ENCODE data around the gene C20orf204.

Gene C20orf204

DNA sequence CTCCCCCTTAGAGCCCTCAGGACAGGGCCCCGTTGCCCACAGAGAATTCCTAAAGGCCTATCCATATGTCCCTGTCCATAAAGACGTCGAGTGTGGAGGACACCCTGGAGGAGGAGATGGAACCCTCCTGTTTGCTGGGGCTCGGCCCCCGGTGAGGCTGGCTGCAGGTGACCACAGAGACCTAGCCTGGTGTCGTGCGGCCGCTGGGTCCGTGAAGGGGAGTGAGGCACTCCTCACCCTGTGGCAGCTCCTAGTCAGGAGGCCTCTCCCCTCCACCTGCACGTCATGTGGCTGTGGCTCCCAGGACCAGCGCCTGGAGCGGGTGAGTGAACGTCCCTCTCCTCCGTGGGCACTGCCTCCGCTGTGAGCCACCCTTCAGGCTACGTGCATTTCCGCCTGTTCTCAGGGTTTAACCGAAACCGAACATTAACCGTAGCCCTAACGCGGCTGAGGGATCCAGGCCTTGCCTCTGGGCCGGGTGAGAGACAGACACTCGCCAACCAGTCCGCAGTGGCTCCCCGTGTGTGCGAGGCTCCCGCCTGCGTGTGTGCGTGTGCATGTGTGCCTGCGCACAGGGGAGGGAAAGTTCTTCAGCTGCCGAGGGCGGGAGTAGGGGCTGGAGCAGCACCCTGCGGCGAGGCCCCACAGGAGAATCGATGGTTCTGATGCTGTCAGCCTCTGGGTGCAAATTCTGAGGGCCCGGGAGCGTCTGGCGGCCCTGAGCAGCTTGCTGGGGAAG lies 21.1 kb downstream of the C20orf204 start:
- DNase-seq = no peak

DNA sequence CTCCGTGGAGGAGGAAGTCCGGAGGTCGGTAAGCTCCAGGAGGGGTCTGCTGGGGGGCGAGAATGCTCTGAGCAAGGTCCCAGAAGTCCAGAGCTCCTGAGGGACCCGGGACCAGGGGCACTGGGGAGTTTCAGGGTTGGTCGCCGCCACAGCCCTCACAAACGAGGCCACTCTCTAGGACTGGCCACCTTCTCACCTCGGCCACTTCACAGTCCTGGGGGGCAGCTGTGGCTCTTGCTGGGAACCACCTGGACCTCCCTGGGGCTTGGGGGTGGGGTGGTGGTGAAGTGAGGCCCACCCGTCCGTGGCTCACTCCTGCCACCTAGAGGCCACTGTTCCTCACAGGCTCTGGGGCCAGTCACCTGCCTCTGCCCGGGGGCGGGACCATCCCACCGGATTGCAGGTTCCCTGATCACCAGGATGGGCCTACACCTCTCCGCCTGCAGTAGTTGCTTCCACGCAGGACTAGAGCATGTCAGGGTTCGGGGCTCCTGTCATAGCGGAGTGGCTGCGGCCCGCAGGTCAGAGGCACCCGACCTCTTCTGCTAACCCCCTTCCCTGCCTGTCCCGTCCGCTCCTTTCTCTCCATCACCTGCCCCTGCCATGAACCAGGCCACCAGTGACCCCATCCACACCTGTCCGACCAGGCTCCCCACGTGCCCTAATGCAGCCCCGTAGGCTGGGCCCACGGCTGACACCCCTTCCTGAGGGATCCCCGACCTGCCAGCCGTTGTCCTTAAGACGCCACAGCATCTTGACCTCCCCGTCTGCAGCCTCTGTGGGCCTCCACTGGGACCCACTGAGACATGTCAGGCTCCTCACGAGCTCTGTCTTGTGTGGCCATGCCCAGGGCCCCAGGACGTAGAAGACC lies 21.9 kb downstream of the C20orf204 start:
- no peak for DNase-seq

DNA sequence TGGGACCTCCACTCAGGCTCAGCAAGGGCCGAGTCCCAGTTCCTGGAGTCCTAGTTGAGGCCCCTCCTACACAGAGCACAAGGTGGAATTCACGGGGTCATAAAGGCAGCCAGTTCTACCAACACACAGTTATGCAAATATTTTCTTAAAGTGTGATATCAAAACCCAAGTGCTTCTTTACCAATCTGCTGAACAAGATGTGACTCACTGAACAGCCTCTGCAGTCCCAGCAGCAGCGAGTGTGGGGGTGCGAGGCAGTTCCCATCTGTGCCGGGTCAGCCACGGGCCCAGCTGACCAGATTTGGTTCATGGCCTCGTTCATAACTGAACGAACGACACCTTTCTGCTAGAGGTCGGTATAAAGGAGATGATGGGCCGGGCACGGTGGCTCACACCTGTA lies 22.6 kb downstream of the C20orf204 start:
- DNase-seq = no peak

DNA sequence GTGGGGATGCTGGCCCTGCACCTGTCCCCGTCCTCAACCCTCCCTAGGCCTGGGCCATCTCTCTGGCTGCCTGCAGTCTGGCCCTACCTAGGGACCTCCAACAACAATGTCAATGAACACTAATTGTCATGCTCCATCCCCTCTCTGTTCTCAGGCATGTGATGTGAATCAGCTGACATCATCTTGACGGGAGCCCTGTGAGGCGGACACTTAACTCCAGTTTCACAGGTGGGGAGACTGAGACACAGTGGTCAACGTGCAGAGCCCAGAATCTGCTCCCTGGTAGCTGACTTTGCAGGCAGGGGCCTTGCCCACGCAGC lies 26.3 kb downstream of the C20orf204 start:
- no peak for DNase-seq

DNA sequence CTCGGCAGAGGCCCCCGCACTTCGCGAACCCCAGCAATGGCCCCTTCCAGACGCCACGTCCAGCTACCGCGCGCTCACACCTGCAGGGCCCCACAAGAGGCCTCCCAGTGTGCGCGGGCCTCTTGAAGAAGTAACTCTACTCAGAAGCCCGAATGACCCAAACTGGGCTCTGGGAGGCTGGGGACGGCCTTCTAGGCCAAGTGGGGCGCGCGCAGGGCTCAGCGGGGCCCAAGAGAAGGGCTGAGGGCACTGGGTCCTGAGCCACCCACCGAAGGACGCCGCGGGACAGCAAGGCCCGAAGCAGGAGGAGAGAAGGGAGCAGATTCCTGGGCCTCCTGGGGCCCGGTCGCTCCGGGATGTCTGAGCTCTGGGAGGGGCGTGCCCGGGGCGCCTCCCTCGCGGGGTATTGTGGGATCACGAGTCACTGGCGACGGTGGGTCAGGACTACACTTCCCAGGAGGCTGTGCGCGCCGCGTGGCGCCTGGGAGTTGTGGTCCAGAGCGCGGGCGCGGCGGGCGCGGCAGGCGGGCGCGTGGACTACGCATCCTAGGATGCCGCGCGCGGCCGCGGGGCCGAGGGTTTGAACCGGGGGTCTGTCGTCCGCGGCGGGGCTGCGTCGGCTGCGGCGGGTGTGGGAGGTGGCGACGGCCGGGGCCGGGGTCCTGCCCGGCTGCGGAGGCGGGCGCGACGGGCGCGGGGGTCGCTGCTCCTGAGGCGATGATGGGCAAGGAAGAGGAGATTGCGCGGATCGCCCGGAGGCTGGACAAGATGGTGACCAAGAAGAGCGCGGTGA lies 26.8 kb downstream of the C20orf204 start, which contains the start of gene TCEA2:
TSS of gene TCEA2 (plus strand) at position 603 of the 793 bp plus-strand sequence. CDS start at position 718, 115 bp downstream.
- DNase-seq = peak; percentile 80

DNA sequence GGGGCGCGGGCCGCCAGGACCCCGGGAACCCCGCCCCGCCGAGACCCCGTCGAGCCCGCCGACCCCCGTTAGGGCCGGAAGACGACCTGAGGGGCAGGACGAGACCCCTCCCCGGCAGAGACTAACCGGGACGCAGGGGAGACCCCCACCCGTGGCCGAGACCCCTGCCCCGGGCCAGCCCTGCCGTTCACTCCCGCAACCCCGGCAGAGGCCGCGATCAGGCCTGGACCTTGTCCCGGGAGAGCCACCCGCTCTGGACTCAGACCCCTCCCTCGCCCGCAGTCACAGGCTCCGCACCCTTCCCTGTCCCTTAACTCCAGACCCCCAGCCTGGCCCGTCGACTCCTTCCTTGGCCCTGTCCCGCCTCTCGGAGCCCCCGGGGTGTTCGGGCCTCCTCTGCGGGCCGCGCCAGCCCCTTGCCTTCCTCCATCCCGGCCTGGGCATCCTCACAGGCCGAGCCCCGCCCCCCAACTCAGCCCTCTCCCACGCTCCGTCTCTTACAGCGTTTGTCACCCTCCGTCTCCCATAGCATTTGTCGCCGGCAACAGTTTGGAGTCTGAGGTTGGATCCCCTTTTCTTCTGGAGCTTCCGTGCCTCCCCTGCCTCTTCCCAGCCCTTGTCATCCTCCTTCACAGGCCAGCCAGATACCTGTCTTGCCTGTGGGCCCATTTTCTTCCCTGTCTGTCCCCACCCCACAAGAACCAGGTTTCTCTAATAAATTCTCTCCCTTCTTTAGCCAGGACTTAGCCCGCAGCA lies 27.6 kb downstream of the C20orf204 start:
- DNase-seq = no peak

DNA sequence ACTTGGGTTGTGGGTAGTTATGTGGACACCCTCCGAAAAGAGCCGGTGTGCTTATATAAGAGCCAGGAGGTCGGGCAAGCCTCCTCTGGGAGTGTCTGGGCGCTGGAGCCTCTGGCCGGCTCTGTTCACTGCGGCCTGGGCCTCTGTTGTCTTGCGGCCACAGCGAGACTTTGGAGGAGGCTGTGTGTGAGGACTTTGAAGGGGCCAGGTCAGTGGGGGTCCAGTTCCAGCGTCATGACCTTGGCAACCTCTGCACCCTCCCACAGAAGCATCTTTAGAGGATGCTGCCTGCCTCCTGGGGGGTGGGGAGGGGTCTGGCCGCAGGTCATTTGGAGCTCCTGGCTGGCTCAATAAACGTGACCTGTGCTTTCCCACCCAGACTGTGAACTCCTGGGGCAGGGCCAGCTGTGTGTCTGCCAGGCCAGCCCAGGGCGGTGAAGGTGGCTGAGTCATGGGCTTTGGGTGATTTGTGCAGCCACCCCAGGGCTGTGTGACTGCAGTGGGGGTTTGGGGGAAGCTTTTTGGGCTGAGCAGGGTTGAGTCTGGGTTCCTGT lies 28.2 kb downstream of the C20orf204 start:
- DNase-seq = peak; percentile 24

DNA sequence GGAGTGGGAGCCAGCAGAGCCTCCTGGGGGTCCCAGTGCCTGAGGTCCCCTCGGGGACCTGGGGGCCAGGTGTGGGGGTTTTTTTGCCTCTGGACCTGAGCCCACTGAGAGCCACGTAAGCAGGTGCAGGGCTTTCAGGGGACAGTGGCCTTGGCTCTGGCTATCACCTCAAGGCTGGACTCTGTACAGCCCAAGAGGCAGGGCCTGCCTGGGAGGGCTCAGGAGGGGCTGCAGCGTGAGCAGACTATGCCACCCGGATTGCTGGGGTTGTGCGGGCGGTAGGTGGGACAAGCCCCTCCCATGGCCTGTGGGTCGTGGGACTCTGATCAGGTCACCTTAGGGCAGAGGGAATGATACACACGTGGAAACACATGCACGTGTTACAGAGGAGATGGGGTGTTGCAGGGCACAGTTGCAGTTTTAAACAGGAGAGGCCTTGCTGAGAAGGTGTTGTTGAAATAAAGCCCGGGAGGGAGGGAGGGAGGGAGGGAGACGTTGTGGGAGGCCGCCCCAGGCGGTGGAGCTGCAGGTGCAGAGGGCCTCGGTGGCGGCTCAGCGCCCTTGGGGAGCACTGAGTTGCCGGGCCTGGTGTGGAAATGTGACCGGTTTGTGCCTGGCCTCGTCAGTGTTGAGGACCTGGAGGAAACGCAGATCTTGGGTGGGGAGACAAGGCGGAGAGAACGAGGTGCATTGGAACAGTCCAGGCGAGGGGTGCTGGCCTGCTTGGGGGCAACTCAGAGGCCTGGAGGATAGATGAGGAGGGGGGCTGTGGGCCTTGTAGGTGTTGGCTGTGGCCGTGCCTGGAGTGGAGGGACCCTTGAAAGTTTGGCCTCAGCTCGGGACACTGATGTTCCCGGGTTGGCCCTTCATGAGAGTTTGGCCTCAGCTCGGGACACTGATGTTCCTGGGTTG lies 29.3 kb downstream of the C20orf204 start:
- DNase-seq = no peak

DNA sequence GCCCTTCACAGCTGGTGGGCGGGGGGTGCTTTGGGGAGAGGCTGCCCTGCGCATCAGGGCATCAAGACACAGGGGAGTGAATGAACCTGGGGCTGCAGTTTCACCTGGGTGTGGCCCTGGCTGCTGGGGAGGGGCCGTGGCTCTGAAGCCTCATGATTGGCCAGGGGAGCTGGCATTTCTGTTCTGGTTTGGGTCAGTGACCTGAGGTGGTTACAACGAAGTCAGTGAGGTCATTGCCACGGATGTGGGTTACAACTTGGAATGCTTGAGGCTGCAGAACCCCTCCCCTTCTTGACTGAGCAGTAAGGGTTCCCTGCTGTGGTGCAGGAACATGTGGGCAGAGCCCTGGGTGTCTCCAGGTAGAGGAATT lies 30.0 kb downstream of the C20orf204 start:
- DNase-seq = peak; percentile 13

DNA sequence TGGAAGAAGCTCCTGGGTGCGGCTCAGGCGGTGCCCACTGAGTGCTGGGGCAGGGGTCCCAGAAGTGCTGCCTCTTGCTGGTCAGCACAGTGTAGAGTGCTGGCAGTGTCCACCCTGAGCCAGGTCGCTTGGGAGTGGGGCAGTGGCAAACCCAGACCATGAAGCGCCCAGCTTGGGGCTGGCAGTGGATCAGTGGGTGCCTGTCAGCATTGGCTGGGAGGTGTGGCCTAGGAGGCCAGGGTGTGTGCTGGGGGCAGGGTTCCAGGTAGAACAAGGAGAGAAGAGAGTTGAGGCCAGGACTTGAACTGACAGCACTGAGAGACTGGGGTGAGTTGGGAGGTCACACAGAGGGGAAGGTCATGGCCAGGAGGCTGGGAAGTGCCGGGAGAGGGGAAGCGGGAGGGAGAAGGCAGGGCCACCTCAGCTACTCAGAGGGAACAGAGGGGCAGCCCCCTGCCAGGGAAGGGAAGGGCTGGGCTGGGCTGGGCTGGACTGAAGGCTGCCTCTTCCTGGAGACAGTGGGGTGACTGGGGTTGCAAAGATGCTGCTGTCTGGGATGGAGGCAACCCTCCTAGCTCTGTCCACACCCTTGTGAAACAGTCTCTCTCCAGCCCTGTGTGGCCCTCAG lies 31.1 kb downstream of the C20orf204 start:
- no peak for DNase-seq

DNA sequence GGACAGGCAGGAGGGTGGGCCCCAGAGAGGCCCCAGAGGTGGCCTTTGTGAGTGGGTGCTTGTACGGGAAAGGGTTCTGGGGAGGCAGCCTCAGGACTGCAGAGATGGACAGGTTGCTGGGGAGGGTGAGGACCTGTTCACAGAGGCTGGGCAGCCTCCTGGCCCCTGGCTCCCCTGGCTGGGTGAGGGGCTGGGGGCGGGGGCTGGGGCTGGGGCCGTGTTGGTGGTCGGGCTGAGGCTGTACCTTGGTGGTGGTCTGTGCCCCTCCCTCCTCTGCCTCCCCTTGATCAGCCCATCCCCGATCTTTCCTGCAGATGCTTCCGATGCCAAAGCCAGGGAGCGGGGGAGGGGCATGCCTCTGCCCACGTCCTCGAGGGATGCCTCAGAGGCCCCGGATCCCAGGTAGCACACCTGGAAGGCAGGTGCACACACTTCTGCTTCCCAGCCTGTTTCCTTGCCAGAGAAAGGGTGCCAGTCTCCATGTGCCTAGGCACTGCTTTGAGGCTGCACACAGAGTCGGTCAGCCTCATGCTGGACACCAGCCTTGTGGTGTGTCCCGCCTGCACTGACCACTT lies 31.8 kb downstream of the C20orf204 start:
- no peak for DNase-seq

DNA sequence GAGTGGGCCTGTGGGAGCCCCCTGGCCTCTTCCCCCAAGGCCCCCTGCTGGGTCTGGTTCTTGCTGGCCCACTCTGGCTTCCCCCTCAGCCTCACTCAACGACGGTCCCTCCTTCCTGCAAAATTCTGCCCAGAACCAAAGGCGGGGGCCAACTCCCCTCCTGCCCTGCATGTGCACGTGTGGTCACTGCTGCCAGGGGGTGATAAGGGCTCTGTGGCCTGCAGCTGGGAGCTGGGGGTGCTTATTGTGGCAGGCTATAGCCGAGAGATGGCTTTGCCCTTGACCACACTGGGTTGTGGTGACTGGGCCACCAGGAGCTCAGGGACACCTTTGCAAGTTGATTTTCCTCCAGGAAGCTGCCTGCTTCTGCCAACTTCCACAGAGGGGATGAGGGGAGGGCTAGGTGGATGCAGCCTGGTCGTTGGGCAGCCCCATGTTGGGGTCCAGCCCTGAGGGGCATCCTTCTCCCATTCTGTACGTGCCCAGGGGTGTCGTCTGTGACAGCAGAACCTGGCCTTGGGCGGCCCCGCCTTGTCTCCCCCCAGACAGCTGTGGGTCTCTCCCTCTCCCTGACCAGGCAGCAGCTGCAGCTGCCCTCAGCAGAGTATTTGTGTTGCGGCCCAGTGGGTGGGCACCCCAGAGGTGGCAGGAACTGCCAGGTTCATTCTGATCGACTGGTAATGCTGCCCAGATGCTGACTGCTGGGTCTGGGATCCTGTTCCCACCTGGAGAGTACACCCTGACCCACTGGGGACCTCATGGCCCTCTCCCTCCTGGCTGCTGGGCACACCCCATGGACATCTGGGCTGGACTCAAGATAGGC lies 32.6 kb downstream of the C20orf204 start:
- DNase-seq = no peak

DNA sequence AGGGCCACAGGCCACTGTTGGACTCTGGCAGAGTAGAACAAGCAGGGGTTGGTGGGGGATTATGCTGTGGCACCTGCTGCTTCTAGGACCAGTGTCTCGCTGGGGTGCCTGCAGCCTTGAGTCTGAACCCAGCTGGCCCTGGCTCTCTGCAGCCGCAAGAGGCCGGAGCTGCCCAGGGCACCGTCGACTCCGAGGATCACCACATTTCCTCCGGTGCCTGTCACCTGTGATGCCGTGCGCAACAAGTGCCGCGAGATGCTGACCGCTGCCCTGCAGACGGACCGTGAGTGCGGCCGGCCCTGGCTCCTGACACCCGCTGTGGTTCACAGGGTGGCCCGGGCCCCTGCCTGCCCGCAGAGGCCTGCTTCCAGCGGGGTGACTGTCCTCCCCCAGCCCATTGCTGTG lies 33.2 kb downstream of the C20orf204 start:
- no peak for DNase-seq

DNA sequence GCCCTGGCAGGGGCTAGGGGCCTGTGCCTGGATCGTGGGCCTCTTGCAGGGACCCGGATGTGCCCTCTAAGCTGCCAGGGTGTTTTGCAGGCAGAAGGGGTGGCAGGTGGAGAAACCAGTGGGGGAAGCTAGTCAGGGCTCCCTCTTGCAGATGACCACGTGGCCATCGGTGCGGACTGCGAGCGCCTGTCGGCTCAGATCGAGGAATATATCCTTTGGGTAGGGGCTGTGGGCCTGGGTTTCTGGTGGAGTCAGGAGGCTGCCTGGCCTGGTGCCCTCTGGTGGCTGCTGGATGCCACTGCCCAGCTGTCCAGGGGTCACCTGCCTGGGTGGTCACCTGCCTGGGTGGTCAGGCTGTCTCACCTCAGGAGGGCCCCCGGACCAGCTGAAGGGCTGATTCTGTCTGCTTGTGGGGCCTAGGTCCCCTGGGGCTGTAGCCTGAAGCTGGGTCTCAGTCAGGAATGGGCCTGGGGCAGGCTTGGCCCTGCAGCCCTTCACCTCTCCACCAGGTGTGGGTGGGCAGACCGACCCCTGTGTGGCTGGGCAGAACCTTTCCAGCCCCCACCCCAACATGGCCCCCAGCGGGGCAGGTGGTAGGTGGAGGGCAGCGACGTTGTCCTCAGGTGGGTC lies 33.7 kb downstream of the C20orf204 start:
- no peak for DNase-seq

DNA sequence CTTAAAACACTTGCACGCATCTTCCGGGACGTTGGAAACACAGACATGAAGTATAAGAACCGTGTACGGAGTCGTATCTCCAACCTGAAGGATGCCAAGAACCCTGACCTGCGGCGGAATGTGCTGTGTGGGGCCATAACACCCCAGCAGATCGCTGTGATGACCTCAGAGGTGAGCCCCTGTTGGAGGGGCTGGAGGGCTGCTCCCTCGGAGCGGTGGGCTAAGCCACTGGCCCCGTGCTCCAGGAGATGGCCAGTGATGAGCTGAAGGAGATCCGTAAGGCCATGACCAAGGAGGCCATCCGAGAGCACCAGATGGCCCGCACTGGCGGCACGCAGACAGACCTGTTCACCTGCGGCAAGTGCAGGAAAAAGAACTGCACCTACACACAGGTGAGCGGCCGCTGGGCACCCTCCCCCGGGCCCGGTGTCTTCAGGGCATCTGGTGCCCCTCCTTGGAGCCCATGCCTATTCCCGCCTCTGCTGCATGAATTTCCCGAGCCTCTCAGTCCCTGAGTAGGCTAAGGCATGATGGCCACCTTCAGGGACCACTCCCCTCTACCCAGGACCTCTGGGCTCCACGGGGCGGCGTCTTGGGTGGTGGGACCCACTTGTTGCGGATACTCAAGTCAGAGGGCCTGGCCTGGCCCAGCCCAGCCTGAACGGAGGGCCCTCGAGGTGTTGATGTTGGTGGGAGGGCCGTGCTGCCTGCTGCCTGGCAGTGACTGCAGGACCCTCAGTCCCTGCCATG lies 34.4 kb downstream of the C20orf204 start:
- DNase-seq = no peak

DNA sequence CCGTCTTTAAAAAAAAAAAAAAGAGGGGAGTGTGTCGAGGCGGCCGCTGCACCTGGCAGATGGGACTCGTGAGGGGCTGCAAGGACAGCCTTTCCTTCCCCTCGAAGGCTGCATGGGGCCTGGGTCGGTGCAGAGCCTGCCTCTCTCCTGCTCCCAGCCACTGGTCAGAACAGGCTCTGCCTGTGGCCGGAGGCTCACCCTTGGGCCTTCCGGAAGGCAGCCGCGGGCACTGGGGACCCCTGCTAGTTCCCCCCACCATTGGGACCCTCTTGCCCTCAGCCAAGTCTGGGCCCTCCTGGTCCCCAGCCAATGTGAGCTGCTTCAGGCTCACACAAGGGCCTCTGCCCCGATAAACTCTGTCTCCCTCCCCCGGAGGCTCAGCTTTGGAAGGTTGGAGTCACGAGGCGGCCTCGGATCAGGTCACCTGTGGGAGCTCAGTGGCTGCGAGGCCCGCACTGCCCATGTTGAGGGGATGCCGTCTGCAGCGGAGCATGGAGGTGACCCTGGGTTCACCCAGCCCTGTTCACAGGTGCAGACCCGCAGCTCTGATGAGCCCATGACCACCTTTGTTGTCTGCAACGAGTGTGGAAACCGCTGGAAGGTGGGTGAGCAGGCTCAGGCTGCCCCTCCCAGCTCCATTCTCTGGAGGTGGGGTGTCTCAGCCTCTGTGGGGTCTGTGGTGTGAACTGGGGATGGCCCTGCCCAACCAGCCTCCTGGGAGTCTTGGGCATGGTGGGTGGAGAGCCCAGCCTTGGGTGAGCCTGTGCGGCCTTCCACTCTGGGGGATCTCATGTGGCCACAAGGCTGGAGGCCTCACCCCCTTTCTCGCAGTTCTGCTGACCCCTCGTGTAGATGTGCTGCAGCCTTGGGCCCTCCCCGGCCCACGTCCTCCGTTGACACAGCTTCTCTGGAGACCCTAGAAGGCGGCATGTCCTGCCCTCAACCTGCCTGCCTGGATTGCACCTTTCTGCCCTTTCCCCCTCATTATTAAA lies 35.7 kb downstream of the C20orf204 start:
- no peak for DNase-seq

DNA sequence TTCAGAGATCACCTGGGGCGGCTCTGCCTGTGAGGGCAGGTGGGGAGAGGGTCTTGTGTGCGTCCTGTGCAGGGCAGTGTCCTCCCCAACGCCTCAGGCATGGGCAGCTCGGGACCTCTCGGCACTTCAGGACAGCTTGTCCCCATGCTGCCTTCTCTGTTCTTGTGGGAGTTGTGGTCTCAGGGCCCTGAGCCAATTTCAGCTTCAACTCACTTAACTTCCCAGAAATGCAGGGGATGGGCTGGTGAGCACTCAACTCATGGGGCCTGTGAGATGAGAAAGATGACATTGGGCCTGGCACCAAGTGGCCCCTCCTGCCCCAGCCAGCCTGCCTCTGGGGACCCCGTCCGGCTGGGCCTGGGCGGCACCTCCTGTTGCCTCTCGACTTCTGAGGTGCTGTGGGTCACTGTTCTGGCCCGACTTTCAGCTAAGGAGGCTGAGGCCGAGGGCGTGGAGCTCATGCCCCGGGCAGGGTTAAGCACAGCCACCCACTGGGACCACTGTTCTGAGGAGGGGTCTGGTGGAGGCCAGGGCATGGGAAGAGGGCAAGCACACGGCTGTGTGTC lies 36.6 kb downstream of the C20orf204 start:
- no peak for DNase-seq
